Ramos (cell line): Measurements from ENCODE around the gene LRP1B.
"Not testable (repeated sequence)": the region's sequence is repeated elsewhere in the genome, so short reads cannot be mapped to it uniquely, and the experiment has no call there.

Source experiments
- in situ Hi-C: fragments of 300-500 bp; cut with MboI; formaldehyde crosslinking; loops from one replicate; pipeline ENCODE4 v1.14.3; 2022; ENCODE audit warnings: low sequenced_read_pairs; ENCODE audit not compliant: unreplicated experiment

The LRP1B gene

GRCh38 chr2:141911485-141912066, 219.2 kb downstream of the LRP1B start:
- in situ Hi-C loops: no loop called here

DNA sequence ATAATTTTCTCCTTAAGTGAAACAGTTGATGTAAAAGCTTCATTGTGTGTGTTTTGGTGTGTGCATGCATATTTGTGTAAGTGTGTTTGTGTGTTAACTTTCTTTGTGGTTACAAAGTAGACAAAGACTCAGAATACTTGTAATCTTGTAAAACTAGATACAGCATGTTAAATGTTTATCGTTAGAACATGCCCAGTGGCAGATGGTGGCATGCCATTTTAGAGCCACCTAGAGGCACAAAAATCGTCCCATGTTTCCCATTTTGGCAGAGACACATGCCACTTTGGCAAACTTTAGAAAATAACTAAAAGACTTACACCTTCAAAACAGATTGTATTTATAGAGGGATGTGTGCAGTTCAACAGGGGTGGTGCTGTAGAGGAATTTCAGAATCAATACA, 224.1 kb downstream of the LRP1B start:
- in situ Hi-C loops: no loop called here

DNA sequence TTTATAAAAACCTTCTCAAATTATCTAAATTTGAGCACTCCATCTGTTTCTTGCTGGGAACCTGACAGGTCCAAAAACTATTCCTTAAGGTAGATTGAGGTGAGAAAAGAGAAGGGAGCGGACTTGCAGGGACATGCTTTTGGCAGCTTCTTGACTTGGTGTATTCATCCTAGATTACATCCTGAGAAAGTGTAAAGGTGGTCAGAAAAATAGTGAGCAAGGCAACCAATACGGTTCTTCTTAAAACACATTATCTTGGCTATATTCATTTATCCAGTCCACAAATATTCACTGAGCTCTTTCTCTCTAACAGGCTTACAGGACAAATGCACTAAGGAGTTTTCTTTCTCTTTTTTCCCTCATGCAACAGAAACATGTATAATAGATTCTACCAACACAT, 230.0 kb downstream of the LRP1B start:
- in situ Hi-C loops: no loop called here

DNA sequence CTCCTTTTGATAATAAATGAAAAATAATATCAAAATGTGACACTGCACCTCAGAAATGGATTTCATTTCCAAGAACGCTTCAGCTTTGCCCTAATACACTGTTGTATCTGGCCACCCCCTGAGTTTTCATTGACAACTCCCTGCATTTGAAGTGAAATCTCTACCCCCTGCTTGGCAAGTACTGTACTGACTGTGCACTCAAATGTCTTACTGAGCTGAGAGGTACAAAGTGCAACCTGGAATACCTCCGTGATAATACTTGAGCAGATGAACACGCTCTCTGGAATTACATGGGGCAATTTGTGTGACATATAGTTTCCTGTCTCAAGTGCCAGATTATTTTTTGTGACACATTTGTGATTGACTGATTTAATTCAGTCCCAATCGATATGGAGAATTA, 231.1 kb downstream of the LRP1B start:
- in situ Hi-C loops: no loop called here

DNA sequence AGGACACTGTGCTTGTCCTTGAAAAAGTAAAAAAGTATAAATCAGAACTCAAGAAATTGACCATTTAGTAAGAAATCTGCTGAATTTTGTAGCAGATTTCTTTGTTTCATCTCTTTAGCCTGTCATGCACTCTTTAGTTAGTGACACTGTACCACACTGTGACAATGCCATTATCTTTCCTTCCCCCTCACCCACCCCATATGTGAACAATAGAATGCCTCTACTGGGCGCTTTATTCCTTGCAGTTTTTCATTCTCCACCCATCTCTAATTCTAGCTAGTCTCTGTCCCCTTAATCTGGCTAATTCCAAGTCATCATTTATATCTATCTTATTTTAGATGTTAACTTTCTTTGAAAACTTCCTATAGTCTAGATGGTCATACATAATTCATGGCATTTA, 241.0 kb downstream of the LRP1B start:
- in situ Hi-C loops: no loop called here

DNA sequence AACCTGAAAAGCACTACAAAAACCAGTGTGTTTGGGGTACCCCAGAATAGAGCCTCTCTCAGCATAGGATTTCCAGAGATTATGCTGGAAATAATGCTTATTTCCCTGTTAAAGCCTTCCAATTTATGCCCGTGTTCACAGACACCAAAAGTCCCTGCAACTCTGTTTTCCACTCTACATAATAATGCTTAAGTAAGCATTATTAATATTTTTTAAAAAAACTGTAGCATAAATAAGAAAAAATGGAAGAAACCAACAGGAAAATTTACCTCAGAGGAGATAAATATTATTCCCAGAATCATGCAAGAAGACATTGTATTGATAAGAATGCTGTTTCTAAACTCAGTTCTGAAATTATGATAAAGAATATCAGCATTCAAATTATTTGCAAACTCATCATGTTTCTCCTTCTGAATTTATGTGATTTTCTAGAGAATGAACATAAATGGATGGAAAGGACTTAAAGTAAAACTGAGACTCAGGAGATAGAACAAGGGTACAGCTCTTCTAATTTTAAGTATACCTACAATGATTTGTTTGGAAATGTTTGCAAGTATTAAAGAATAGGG, 241.7 kb downstream of the LRP1B start:
- in situ Hi-C loops: no loop called here

GRCh38 chr2:141887363-141887762, 243.5 kb downstream of the LRP1B start:
- in situ Hi-C loops: no loop called here

DNA sequence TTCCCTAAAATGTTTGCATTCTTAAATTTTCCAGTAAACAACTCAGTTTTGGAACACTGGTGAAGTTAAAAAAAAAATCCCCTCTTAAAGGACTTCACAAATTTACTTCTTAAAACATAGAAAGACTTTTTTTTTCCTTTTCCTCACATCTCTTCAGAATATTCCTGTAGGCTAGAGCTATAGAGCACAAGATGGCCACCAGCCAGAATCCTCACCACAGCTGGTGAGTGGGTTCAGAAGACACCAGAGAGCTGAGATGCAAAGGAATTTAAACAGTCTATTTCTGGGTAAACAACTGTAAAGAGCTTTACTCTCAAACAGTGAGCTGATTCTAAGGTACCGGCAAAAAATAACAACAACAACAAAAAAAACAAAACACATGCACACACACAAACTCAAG, 252.8 kb downstream of the LRP1B start:
- in situ Hi-C loops: no loop called here

- in situ Hi-C loops: no loop called here
These were observed 258.7 kb downstream of the LRP1B start for GRCh38 chr2:141871913-141872634.

DNA sequence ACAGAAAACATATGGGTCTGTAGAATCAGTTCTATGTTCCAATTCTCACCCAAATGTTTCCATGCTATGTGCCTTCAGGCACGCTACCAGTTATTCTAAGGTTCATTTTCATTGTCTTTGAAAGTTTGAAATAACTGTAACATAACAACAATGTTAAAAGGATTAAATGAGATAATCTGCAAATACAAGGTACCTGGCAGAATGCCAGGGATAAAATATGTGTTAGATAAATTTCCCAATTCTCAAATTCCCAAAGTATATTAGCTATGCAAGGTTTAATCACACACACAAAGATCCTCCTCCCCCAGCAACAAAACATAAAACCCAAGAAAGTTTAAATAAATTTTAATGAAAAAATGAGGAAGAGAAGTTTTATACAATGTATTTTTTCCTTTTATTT, 261.2 kb downstream of the LRP1B start:
- in situ Hi-C loops: no loop called here

DNA sequence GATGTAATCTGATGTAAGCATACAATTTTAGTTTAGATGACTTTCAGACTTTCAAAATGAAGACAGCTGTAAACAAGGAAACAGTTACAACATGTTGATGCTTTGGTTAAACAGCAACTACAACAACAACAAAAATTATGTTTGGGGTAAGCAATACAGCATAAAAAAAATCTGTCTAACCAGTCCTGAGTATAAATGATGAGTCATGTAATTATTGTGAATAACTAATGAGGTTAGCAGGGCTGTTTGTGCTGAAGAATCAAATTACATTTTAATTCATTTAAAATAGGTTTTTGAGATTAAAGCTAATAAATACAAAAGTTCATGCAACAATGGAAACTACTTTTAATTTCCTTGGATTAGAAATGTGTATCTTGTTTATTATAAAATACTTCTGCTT, 266.9 kb downstream of the LRP1B start:
- in situ Hi-C loops: no loop called here

GRCh38 chr2:141856215-141856919, 274.4 kb downstream of the LRP1B start:
- in situ Hi-C loops: no loop called here

GRCh38 chr2:141848191-141848590, 282.6 kb downstream of the LRP1B start:
- in situ Hi-C loops: no loop called here

- in situ Hi-C loops: no loop called here
These were observed 286.6 kb downstream of the LRP1B start for GRCh38 chr2:141844231-141844630.

DNA sequence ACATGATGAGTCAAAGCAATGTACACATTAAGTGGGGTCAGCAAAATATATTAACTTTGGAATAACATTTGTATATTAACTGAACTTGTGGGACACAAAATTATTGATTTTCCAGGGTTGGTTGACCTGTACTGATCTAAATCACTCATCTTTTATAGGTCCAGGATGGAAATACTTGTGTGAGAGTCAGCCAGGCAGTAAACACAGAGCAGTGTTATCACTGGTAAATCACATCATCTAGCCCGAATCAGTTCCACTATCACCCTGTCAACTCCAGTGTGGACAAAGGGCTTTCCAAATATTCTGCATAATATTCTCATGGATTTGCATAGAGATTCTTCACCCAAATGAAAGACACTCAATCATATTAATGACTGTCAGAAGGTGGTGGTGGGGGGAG, 295.7 kb downstream of the LRP1B start:
- in situ Hi-C loops: no loop called here

GRCh38 chr2:141828761-141829160, 302.1 kb downstream of the LRP1B start:
- in situ Hi-C loops: no loop called here

DNA sequence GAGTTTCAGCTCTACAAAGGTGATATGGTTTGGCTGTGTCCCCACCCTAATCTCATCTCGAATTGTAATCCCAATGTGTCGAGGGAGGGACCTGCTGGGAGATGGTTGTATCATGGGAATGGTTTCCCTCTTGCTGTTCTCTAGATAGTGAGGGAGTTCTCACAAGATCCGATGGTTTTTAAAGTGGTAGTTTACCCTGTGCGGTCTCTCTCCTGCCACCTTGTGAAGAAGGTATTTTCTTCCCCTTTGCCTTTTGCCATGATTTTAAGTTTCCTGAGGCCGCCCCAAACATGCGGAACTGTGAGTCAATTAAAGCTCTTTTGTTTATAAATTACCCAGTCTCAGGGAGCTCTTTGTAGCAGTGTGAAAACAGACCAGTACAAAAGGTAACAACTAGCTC, 306.0 kb downstream of the LRP1B start:
- in situ Hi-C loops: no loop called here

DNA sequence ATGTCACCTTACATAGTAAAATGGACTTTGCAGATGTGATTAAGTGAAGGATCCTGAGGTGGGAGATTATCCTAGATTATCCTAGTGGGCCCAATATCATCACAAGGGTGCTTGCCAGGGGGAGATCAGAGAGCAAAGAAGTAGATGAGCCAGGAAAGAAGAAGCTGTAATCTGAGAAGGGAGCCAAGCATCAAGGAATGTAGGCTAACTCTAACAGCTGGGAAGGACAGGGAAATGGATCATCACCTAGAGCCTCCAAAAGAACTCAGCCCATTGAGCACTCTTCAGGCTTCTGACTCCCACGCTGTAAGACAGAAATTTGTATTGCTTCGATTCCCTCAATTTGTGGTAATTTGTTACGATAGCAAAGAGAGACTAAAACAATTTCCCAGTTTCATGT, 309.9 kb downstream of the LRP1B start:
- in situ Hi-C loops: no loop called here

- in situ Hi-C loops: not testable (repeated sequence)
These were observed 315.5 kb downstream of the LRP1B start for GRCh38 chr2:141815320-141815719.

GRCh38 chr2:141814150-141814549, 316.7 kb downstream of the LRP1B start:
- in situ Hi-C loops: no loop called here

DNA sequence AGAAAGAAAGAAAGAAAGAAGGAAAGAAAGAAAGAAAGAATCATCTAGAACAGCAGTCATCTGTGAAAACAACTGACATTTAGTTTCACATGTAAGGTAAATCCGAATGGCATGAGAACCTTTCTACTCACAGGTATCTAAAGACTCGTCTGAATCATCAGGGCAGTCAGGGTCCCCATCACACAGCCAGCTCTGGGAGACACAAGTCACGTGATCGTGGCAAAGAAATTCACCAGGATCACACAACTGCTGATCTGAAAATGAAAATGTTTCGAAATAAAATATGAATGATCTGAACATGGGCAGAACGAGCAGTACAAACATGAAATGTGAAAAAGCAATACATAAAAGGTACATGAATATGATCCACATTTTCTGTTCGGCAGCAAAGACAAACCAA, 320.7 kb downstream of the LRP1B start:
- in situ Hi-C loops: no loop called here
